A549 (cell line): ENCODE data around the gene SLC16A3. TPM values are rescaled to one million over a fixed set of nuclear protein-coding genes. Genes with fewer than 3 reads are reported as not detected.

ENCODE experiments used
- ATAC-seq, 2 experiments: fragments of 200-7000 bp in 1 of 2; fragments of >200 bp in 1 of 2; cut with Nextera tagmentation in 1 of 2; cut with Tn5 transposase in 1 of 2; 3 replicates each; pipeline versions ENCODE4 v1.8.0 to v1.9.1; 2018 to 2020; ENCODE audit warnings: mild to moderate bottlenecking in 1 of 2, moderate library complexity in 1 of 2
- CTCF ChIA-PET: fragments of 300-600 bp; sonication (Branson Sonifier 250); formaldehyde crosslinking; extraction: SDS; loops from one replicate; lab custom pipeline; 2021; ENCODE audit warnings: antibody characterized with exemption, inconsistent platforms; lab: Yijun Ruan, JAX
- POLR2A ChIA-PET: fragments of 350-600 bp; formaldehyde crosslinking; extraction: SDS; loops from one replicate; lab custom pipeline; 2021; ENCODE audit warnings: antibody characterized with exemption, inconsistent platforms; lab: Yijun Ruan, JAX
- DNase-seq, 2 experiments: peaks; one replicate each; pipeline versions ENCODE4 v3.0.0 to v3.0.0-alpha.2; 2011 to 2016; ENCODE audit warnings: low read depth in 1 of 2, low spot score in 1 of 2
- FAIRE-seq: peaks from 2 replicates; lab custom pipeline; 2011; peaks lifted over from hg19 to GRCh38; lab: Jason Lieb, UNC
- H3K27ac ChIP-seq, 2 experiments: fragments of >200 bp; sonication (Bioruptor Twin); formaldehyde crosslinking; 3 replicates each; pipeline ENCODE4 v1.5.1; 2016 to 2017
- H3K4me1 ChIP-seq: fragments of >200 bp; sonication (Bioruptor Twin); formaldehyde crosslinking; 3 replicates; pipeline ENCODE4 v1.6.1; 2016
- H3K4me2 ChIP-seq: fragments of >200 bp; sonication (Bioruptor Twin); formaldehyde crosslinking; 3 replicates; pipeline ENCODE4 v1.6.1; 2016
- H3K4me3 ChIP-seq: fragments of >200 bp; sonication (Bioruptor Twin); formaldehyde crosslinking; 3 replicates; pipeline ENCODE4 v1.5.1; 2016
- H3K9me3 ChIP-seq: fragments of >200 bp; sonication (Bioruptor Twin); formaldehyde crosslinking; 3 replicates; pipeline ENCODE4 v1.6.1; 2016
- CBX2 ChIP-seq: fragments of 200-600 bp; sonication (generic); IDR thresholded peaks from 2 replicates; pipeline ENCODE4 v1.6.1; 2016; ENCODE audit warnings: low read depth, mild to moderate bottlenecking, borderline replicate concordance
- CHD2 ChIP-seq: fragments of 150-350 bp; IDR thresholded peaks from 2 replicates; pipeline ENCODE4 v1.6.1; 2014; ENCODE audit warnings: low read length; ENCODE audit not compliant: partially characterized antibody
- CHD4 ChIP-seq: fragments of 200-600 bp; sonication (generic); IDR thresholded peaks from 2 replicates; pipeline ENCODE4 v1.6.1; 2016; ENCODE audit warnings: antibody characterized with exemption, mild to moderate bottlenecking, borderline replicate concordance
- E2F6 ChIP-seq: IDR thresholded peaks from 2 replicates; pipeline ENCODE4 v1.6.1; 2012; ENCODE audit warnings: low read depth, borderline replicate concordance
- ESRRA ChIP-seq: fragments of 150-350 bp; IDR thresholded peaks from 2 replicates; pipeline ENCODE4 v1.6.1; 2014; ENCODE audit warnings: mild to moderate bottlenecking, low read length, borderline replicate concordance
- FOSL2 ChIP-seq, 2 experiments: fragments of 450-650 bp in 1 of 2; fragments of >200 bp in 1 of 2; sonication (Bioruptor Twin) in 1 of 2; formaldehyde crosslinking; IDR thresholded peaks; 2 replicates each; pipeline versions ENCODE4 v1.5.0 to v1.6.1; 2016 to 2020; ENCODE audit warnings: mild to moderate bottlenecking in 1 of 2, moderate library complexity in 1 of 2
- HDAC2 ChIP-seq: fragments of 200-600 bp; sonication (generic); IDR thresholded peaks from 2 replicates; pipeline ENCODE4 v1.6.1; 2016
- HEYL ChIP-seq: fragments of 250-450 bp; sonication (Bioruptor Pico); IDR thresholded peaks from 2 replicates; pipeline ENCODE4 v1.8.0; 2021; ENCODE audit warnings: mild to moderate bottlenecking, moderate library complexity
- JUN ChIP-seq, 2 experiments: fragments of >200 bp; sonication (Bioruptor Twin); formaldehyde crosslinking; IDR thresholded peaks; 2 replicates in 1 of 2; 3 replicates in 1 of 2; pipeline ENCODE4 v1.6.1; 2016 to 2017
- JUNB ChIP-seq: fragments of >200 bp; sonication (Bioruptor Twin); formaldehyde crosslinking; IDR thresholded peaks from 2 replicates; pipeline ENCODE4 v1.6.1; 2016
- KDM1A ChIP-seq: fragments of 200-600 bp; sonication (generic); IDR thresholded peaks from 2 replicates; pipeline ENCODE4 v1.6.1; 2016; ENCODE audit warnings: low read depth, mild to moderate bottlenecking
- MAFK ChIP-seq: fragments of 450-650 bp; IDR thresholded peaks from 2 replicates; pipeline ENCODE4 v1.6.1; 2014; ENCODE audit not compliant: partially characterized antibody
- MAX ChIP-seq: IDR thresholded peaks from 2 replicates; pipeline ENCODE4 v1.6.1; 2012
- MAZ ChIP-seq: fragments of 150-350 bp; IDR thresholded peaks from 2 replicates; pipeline ENCODE4 v1.6.1; 2014; ENCODE audit warnings: antibody characterized with exemption, low read depth, low read length, borderline replicate concordance
- NR3C1 ChIP-seq: fragments of >200 bp; sonication (Bioruptor Twin); formaldehyde crosslinking; IDR thresholded peaks from 3 replicates; pipeline ENCODE4 v1.6.1; 2017
- PHF8 ChIP-seq: fragments of 200-600 bp; sonication (generic); IDR thresholded peaks from 2 replicates; pipeline ENCODE4 v1.6.1; 2016; ENCODE audit warnings: low read depth, mild to moderate bottlenecking, antibody characterized with exemption, moderate library complexity, borderline replicate concordance
- POLR2A ChIP-seq: IDR thresholded peaks from 2 replicates; pipeline ENCODE4 v1.6.1; 2012; ENCODE audit warnings: mild to moderate bottlenecking, low read length
- RAD21 ChIP-seq, 2 experiments: fragments of >200 bp in 1 of 2; sonication (Bioruptor Twin) in 1 of 2; formaldehyde crosslinking in 1 of 2; IDR thresholded peaks in 1 of 2; conservative IDR thresholded peaks in 1 of 2; 2 replicates in 1 of 2; 3 replicates in 1 of 2; pipeline ENCODE4 v1.6.1; 2012 to 2018; ENCODE audit warnings: inconsistent platforms in 1 of 2
- RARB ChIP-seq: fragments of 250-450 bp; sonication (Bioruptor Pico); IDR thresholded peaks from 2 replicates; pipeline ENCODE4 v1.8.0; 2021; ENCODE audit warnings: mild to moderate bottlenecking, moderate library complexity
- RFX5 ChIP-seq: fragments of 450-650 bp; IDR thresholded peaks from 2 replicates; pipeline ENCODE4 v1.7.1; 2014; ENCODE audit warnings: antibody characterized with exemption, mild to moderate bottlenecking, moderate library complexity
- SMC3 ChIP-seq: fragments of >200 bp; sonication (Bioruptor Twin); formaldehyde crosslinking; IDR thresholded peaks from 3 replicates; pipeline ENCODE4 v1.6.1; 2018; ENCODE audit warnings: inconsistent platforms
- USF2 ChIP-seq: fragments of 450-650 bp; IDR thresholded peaks from 2 replicates; pipeline ENCODE4 v1.6.1; 2014; ENCODE audit warnings: antibody characterized with exemption
- ZFP36 ChIP-seq: fragments of 450-650 bp; IDR thresholded peaks from 2 replicates; pipeline ENCODE4 v1.6.1; 2014; ENCODE audit warnings: borderline replicate concordance; ENCODE audit not compliant: partially characterized antibody
- ZNF302 ChIP-seq: fragments of 250-450 bp; sonication (Bioruptor Pico); IDR thresholded peaks from 2 replicates; pipeline ENCODE4 v1.9.0; 2021; ENCODE audit warnings: inconsistent platforms, mild to moderate bottlenecking, moderate library complexity
- ZSCAN20 ChIP-seq: fragments of 250-450 bp; sonication (Bioruptor Pico); IDR thresholded peaks from 2 replicates; pipeline ENCODE4 v1.8.0; 2022; ENCODE audit warnings: mild to moderate bottlenecking, moderate library complexity
- WGBS: methylation state at CpG from one replicate; pipeline ENCODE4 v1.1.6; 2017; ENCODE audit errors: missing lambda C conversion rate; 5-methylcytosine and 5-hydroxymethylcytosine counted together
- polyA plus RNA-seq, 4 experiments: library from polyadenylated mRNA; depleted of rRNA in 3 of 4; stranded (reverse); fragments of >200 nt; fragmentation: RNase III in 1 of 4; extraction: RNeasy Plus Mini Kit Qiagen cat#74134 plus additional on column Dnase treatment in 1 of 4; gene quantifications; 2 replicates in 3 of 4; 3 replicates in 1 of 4; pipeline ENCODE4 v1.2.3, GENCODE V29; 2011 to 2017
- TF ChIP-seq, protein P1 (sequence below): fragments of 250-450 bp; sonication (Bioruptor Pico); IDR thresholded peaks from 2 replicates; pipeline ENCODE4 v1.5.0; 2020; ENCODE audit warnings: low read depth, mild to moderate bottlenecking, moderate library complexity

SLC16A3 gene
- polyA plus RNA-seq, 2 of the 4 experiments (the other 2 are of a cell fraction): 28.6 to 90.9 TPM

- CTCF ChIA-PET: interaction anchor here (0.8 to 4.1 kb wide), 10 partner anchors 10 to 210 kb away, joined by 3 to 50 read pairs (median 14); partner anchors contain the start of genes RAC3 and SLC16A3
- no peak for ATAC-seq
- Histone ChIP-seq H3K4me1 (peaks cover 24% of the 10 kb centered on the region), H3K4me3 (no peak overlapping the region), H3K27ac (no peak overlapping the region; a peak in 1 of 6 replicates), H3K9me3 (no peaks in the 10 kb centered on the region), H3K4me2 (no peak overlapping the region)
- no peak for DNase-seq
- no peak for TF ChIP-seq CBX2
- no peak for TF ChIP-seq ZFP36
- TF ChIP-seq HEYL (CRISPR knock-in tag): no peak
- TF ChIP-seq RFX5: no peak
- no peak for TF ChIP-seq MAZ
- TF ChIP-seq ZNF302 (CRISPR knock-in tag): no peak
- no peak for TF ChIP-seq ZSCAN20 (CRISPR knock-in tag)
- TF ChIP-seq FOSL2 (IDR thresholded peaks at IDR 0.05): no peak
- no peak for TF ChIP-seq FOSL2 (CRISPR knock-in tag; IDR thresholded peaks at IDR 0.05)
- TF ChIP-seq JUN (IDR thresholded peaks at IDR 0.05): no peak
- TF ChIP-seq NR3C1: no peak
- TF ChIP-seq MAFK: no peak
- 89% methylated on average over 19 of the region's 19 CpGs for WGBS
- FAIRE-seq: no peak
- POLR2A ChIA-PET: no interaction called here
Observed at GRCh38 chr17:82203920-82204319, 24.9 kb upstream of the SLC16A3 start.

- Histone ChIP-seq H3K4me3 (no peak overlapping the region), H3K27ac (peak overlapping the region; percentile 84 to 86; a peak in 5 of 6 replicates), H3K4me1 (peaks cover 24% of the 10 kb centered on the region), H3K4me2 (peak overlapping the region; percentile 69), H3K9me3 (no peaks in the 10 kb centered on the region)
- ATAC-seq (peak; percentile 89 to 92), FAIRE-seq (no peak), DNase-seq (peak; percentile 68 to 70)
- ChIA-PET POLR2A (interaction anchor here (0.6 to 1.4 kb wide), 9 partner anchors 7 to 174 kb away, joined by 3 to 5 read pairs (median 3); partner anchors contain the start of genes DCXR, FASN, RAC3 and SLC16A3), CTCF (interaction anchor here (0.9 to 3.8 kb wide), 24 partner anchors 10 to 215 kb away, joined by 3 to 50 read pairs (median 8); partner anchors contain the start of gene SLC16A3)
- 46% methylated on average over 25 of the region's 25 CpGs for WGBS
- TF ChIP-seq CHD4 (no peak), MAFK (peak; percentile 49), RARB (CRISPR knock-in tag) (no peak), JUNB (peak; percentile 43; the same call in 1 of the 2 replicates), MAX (peak; percentile 63), CBX2 (no peak), SMC3 (no peak), KDM1A (peak; percentile 54; the same call in 1 of the 2 replicates), FOSL2 (IDR thresholded peaks at IDR 0.05) (peak; percentile 71), FOSL2 (CRISPR knock-in tag; IDR thresholded peaks at IDR 0.05) (peak; percentile 95)
Observed at GRCh38 chr17:82204831-82205719, 23.8 kb upstream of the SLC16A3 start.

GRCh38 chr17:82205720-82206508 lies 22.9 kb upstream of the SLC16A3 start:
- peaks cover 24% of the 10 kb centered on the region for H3K4me1 ChIP-seq
- peak overlapping the region; percentile 84 to 86 for H3K27ac ChIP-seq
- H3K4me2 ChIP-seq: peak overlapping the region; percentile 69
- WGBS: 16% methylated on average over 19 of the region's 21 CpGs
- H3K4me3 ChIP-seq: no peak overlapping the region
- POLR2A ChIA-PET: interaction anchor here (0.6 to 1.4 kb wide), 12 partner anchors 8 to 175 kb away, joined by 3 to 5 read pairs (median 4); partner anchors contain the start of genes CSNK1D, DCXR, FASN and RAC3
- no peaks in the 10 kb centered on the region for H3K9me3 ChIP-seq
- DNase-seq (peak; percentile 91 to 94), FAIRE-seq (peak; percentile 88), ATAC-seq (peak; percentile 91 to 94)
- CTCF ChIA-PET: interaction anchor here (0.6 to 3.8 kb wide), 41 partner anchors 8 to 250 kb away, joined by 3 to 50 read pairs (median 6); partner anchors contain the start of gene SLC16A3
- TF ChIP-seq HDAC2 (no peak), POLR2A (peak; percentile 81), ZNF302 (CRISPR knock-in tag) (no peak), RAD21 (conservative IDR thresholded peaks at IDR 0.05 in 1 of 2, IDR thresholded peaks at IDR 0.05 in 1 of 2) (peak; percentile 72 to 75), E2F6 (peak; percentile 51; the same call in 1 of the 2 replicates), PHF8 (peak; percentile 42; the same call in 1 of the 2 replicates), USF2 (peak; percentile 23; the same call in 1 of the 2 replicates), ESRRA (no peak), CHD2 (no peak)
- TF ChIP-seq, protein P1, sequence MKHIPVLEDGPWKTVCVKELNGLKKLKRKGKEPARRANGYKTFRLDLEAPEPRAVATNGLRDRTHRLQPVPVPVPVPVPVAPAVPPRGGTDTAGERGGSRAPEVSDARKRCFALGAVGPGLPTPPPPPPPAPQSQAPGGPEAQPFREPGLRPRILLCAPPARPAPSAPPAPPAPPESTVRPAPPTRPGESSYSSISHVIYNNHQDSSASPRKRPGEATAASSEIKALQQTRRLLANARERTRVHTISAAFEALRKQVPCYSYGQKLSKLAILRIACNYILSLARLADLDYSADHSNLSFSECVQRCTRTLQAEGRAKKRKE (CRISPR knock-in tag): no peak
